Psoas muscle (tissue), 8 donors: Measurements from ENCODE around the gene RASSF4. TPM values are rescaled to one million over a fixed set of nuclear protein-coding genes. Genes with fewer than 3 reads are reported as not detected.
A peak's percentile ranks its signal among the peaks of the same experiment; 100 is the strongest.

Experiments used
- ATAC-seq, 4 donors: fragments of 200-7000 bp; cut with Tn5 transposase; one replicate each; pipeline ENCODE4 v1.9.1; 2020; ENCODE audit warnings: moderate library complexity in 3 of 4, mild to moderate bottlenecking in 2 of 4
- DNase-seq, 2 donors: peaks; one replicate each; pipeline ENCODE4 v3.0.0-alpha.2; 2020
- H3K27ac ChIP-seq: fragments of 200-600 bp; one replicate; pipeline ENCODE4 v1.8.0; 2022
- H3K27me3 ChIP-seq, 3 donors: fragments of 200-600 bp in 1 of 3; one replicate each; pipeline versions ENCODE4 v1.6.1 to v1.8.0; 2013 to 2022; ENCODE audit warnings: low read length in 2 of 3, mild to moderate bottlenecking in 2 of 3, moderate library complexity in 1 of 3; ENCODE audit not compliant: insufficient read depth in 3 of 3
- H3K36me3 ChIP-seq, 2 donors: fragments of 200-600 bp in 1 of 2; one replicate each; pipeline versions ENCODE4 v1.6.1 to v1.8.0; 2013 to 2022; ENCODE audit warnings: low read depth in 1 of 2, mild to moderate bottlenecking in 1 of 2, moderate library complexity in 1 of 2; ENCODE audit not compliant: insufficient read depth in 1 of 2
- H3K4me1 ChIP-seq: fragments of 200-600 bp; one replicate; pipeline ENCODE4 v1.8.0; 2022
- H3K4me3 ChIP-seq: fragments of 200-600 bp; one replicate; pipeline ENCODE4 v1.8.0; 2022; ENCODE audit warnings: mild to moderate bottlenecking
- H3K9me3 ChIP-seq: fragments of 200-600 bp; one replicate; pipeline ENCODE4 v1.8.0; 2022
- WGBS, 3 donors: extraction: QIAGEN DNeasy Blood & Tissue Kit; methylation state at CpG; one replicate each; pipeline versions ENCODE4 v1.1.6 to v1.1.7; 2013; 5-methylcytosine and 5-hydroxymethylcytosine counted together
- intact Hi-C, 2 donors: fragments of 100-400 bp; cut with DNase I; formaldehyde crosslinking; loops; one replicate each; pipeline versions ENCODE4 v1.11.0 to v1.14.2; 2022
- polyA plus RNA-seq, 3 donors: library from polyadenylated mRNA; stranded (reverse); fragments of 200-250 nt; gene quantifications; one replicate each; pipeline ENCODE4 v1.2.3, GENCODE V29; 2013
- total RNA-seq, 4 donors: library from RNA; stranded (reverse); fragmentation: NEBNext Ultra II Directional in 2 of 4; extraction: Animal tissue kit (Norgen Biotek cat#: 25700) in 2 of 4; gene quantifications; one replicate each; pipeline versions ENCODE4 v1.2.1 to v1.2.4, GENCODE V29; 2021 to 2023
- TF ChIP-seq, protein P1 (sequence below): fragments of 200-600 bp; IDR thresholded peaks from one replicate; pipeline ENCODE4 v1.8.0; 2022; ENCODE audit warnings: antibody characterized with exemption
- donor health status: healthy with polysubstance abuse.
- donor health status: DM: no; HTN: no; CAD: no; lungs with moderate emphysema.
- donor health status: Bipolar disorder and iron deficiency.
- donor health status: healthy.
- donor health status: DM: yes; HTN: yes; CAD: no.
- donor health status: DM: no; HTN: no; CAD: no.
- donor health status: DM: no; HTN: no; CAD: no.
- donor health status: DM: yes; HTN: yes; CAD: no.

The RASSF4 gene
- total and polyA plus RNA-seq, 7 donors, result 11.1 to 44.0 (median 18.9) TPM

DNA sequence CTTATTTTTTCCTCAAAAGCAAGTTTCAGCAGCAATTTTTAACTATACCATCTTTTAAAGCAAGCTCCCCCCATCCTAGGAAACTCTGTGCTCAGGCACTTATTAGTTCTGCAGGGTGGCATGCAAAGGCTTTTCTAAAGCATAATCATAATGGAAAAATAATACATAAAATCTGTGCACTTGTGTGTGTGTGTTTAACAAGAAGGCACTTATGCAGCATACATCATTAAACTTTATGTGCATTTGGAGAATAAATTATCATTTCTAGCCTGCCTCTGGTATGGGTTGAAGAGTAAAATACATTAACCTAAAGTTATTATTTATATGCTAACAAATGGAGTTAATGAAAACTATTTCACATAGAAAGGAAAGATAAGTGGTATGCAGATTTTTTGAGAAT lies 5.6 kb upstream of the RASSF4 start:
- H3K9me3 ChIP-seq, result no peaks in the 10 kb centered on the region
- no peak for DNase-seq
- H3K36me3 ChIP-seq, result peaks cover 0 to 24% of the 10 kb centered on the region in 2 donors
- intact Hi-C loops, result no loop called here
- peaks cover 9% of the 10 kb centered on the region for H3K4me1 ChIP-seq
- no peak for ATAC-seq
- H3K27ac ChIP-seq, result no peak overlapping the region
- TF ChIP-seq, protein P1, sequence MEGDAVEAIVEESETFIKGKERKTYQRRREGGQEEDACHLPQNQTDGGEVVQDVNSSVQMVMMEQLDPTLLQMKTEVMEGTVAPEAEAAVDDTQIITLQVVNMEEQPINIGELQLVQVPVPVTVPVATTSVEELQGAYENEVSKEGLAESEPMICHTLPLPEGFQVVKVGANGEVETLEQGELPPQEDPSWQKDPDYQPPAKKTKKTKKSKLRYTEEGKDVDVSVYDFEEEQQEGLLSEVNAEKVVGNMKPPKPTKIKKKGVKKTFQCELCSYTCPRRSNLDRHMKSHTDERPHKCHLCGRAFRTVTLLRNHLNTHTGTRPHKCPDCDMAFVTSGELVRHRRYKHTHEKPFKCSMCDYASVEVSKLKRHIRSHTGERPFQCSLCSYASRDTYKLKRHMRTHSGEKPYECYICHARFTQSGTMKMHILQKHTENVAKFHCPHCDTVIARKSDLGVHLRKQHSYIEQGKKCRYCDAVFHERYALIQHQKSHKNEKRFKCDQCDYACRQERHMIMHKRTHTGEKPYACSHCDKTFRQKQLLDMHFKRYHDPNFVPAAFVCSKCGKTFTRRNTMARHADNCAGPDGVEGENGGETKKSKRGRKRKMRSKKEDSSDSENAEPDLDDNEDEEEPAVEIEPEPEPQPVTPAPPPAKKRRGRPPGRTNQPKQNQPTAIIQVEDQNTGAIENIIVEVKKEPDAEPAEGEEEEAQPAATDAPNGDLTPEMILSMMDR, result no peak
- H3K4me3 ChIP-seq, result no peak overlapping the region
- H3K27me3 ChIP-seq, result no peaks in the 10 kb centered on the region

DNA sequence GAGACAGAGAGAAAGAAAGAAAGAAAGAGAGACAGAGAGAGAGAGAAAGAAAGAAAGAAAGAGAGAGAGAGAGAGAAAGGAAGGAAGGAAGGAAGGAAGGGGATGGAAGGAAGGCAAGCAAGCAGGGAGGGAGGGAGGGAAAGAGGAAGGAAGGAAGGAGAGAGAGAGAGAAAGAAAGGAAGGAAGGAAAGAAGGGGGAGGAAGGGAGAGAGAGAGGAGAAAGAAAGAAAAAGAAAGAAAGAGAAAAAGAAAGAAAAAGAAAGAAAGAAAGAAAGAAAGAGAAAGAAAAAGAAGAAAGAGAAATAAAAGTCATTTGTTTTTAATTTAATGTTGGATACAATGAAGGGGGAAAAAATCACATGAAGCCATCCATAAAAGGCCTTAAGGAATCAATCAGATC lies 4.6 kb upstream of the RASSF4 start:
- H3K27ac ChIP-seq, result no peak overlapping the region

DNA sequence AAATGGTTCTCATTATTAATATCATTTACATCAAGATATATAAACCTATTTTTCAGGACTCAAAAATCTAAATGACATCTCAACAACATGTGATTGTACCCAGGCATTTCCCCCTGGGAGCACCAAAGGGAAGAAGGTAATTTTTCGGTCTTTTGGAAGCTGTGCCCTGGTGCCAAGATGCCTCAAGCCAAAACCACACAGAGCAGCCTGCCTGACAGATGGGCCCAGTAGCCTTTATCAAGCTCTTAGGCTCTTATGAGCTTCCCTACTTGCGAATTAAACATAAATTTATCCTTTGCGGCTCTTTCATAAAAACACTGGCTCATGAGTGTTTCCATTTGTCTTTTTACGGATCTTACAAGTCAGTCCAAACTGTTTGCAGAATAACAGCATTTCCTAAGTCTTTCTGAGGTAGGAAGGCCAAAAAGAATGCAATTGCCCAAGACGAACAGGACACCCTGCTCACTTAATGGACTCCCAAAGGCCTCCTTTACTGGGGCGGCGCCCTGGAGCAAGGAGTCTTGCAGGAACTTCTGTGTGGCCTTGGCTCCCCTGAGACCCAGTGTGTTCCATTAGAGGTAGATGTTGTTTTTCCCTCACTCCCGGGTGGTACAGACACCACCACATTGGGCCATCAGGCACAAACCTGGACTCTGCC lies 4.1 kb upstream of the RASSF4 start:
- no peak for ATAC-seq
- 54 to 81% (median 72%) methylated on average over 8 of the region's 8 CpGs for WGBS, 3 donors
- TF ChIP-seq, protein P1, result no peak
- H3K4me3 ChIP-seq, result no peak overlapping the region
- H3K27ac ChIP-seq, result no peak overlapping the region
- intact Hi-C loops, result no loop called here
- peaks cover 17% of the 10 kb centered on the region for H3K4me1 ChIP-seq
- H3K9me3 ChIP-seq, result no peaks in the 10 kb centered on the region
- DNase-seq, result peak; percentile 78 to 92
- H3K27me3 ChIP-seq, result no peaks in the 10 kb centered on the region
- peaks cover 0 to 24% of the 10 kb centered on the region in 2 donors for H3K36me3 ChIP-seq

More for the DNA sequence above, 4.6 kb upstream of the RASSF4 start:
- intact Hi-C loops, result no loop called here
- TF ChIP-seq, protein P1, result no peak
- peaks cover 0 to 24% of the 10 kb centered on the region in 2 donors for H3K36me3 ChIP-seq
- ATAC-seq, result no peak
- peaks cover 13% of the 10 kb centered on the region for H3K4me1 ChIP-seq
- H3K4me3 ChIP-seq, result no peak overlapping the region
- DNase-seq, result no peak
- no peaks in the 10 kb centered on the region for H3K27me3 ChIP-seq
- H3K9me3 ChIP-seq, result no peaks in the 10 kb centered on the region

DNA sequence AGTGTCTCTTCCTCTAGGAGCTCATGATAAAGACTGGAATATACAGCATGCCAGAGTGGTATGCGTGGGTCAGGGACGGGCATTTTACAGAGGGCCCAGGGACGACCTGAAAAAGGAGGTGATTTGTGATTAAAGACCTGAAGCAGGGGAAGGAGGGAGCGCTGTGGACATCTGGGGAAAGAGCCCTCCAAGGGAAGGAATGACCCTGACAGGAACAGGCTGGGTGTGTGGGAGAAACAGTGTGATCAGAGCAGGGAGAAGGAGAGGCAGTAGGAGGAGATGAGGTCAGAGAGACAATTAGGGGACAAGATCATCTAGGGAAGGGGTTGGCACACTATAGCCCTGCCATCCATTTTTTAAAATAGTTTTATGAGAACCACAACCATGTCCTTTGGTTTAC lies 3.4 kb upstream of the RASSF4 start:
- intact Hi-C loops, result no loop called here
- ATAC-seq (no peak), DNase-seq (no peak)
- 90 to 93% (median 93%) methylated on average over 4 of the region's 4 CpGs for WGBS, 3 donors
- Histone ChIP-seq H3K36me3 (peaks cover 0 to 24% of the 10 kb centered on the region in 2 donors), H3K27me3 (no peaks in the 10 kb centered on the region), H3K4me1 (peaks cover 23% of the 10 kb centered on the region), H3K27ac (no peak overlapping the region), H3K9me3 (no peaks in the 10 kb centered on the region), H3K4me3 (no peak overlapping the region)
- TF ChIP-seq, protein P1, result no peak
